Lower leg skin (tissue), 4 donors: ENCODE data around the gene TRNT1. TPM values are rescaled to one million over a fixed set of nuclear protein-coding genes. Genes with fewer than 3 reads are reported as not detected.

Source experiments
- DNase-seq, 2 donors: peaks; one replicate each; pipeline ENCODE4 v3.0.0-alpha.2; 2019; ENCODE audit warnings: low spot score in 2 of 2
- H3K4me3 ChIP-seq: fragments of 200-600 bp; sonication (generic); 2 replicates; pipeline ENCODE4 v1.5.1; 2017; ENCODE audit warnings: mild to moderate bottlenecking, low read depth; ENCODE audit not compliant: poor library complexity, severe bottlenecking
- CTCF ChIP-seq, 3 donors: fragments of 450-650 bp; IDR thresholded peaks; one replicate each; pipeline ENCODE4 v1.5.1; 2016; ENCODE audit warnings: antibody characterized with exemption in 3 of 3, mild to moderate bottlenecking in 3 of 3, moderate library complexity in 2 of 3
- POLR2A ChIP-seq, 2 donors: fragments of 450-650 bp; IDR thresholded peaks; one replicate each; pipeline ENCODE4 v1.6.1; 2016 to 2017; ENCODE audit warnings: antibody characterized with exemption in 2 of 2, mild to moderate bottlenecking in 1 of 2, moderate library complexity in 1 of 2
- WGBS, 2 donors: methylation state at CpG; one replicate each; pipeline ENCODE4 v1.1.5; 2018; 5-methylcytosine and 5-hydroxymethylcytosine counted together
- intact Hi-C: fragments of 100-400 bp; cut with DNase I; formaldehyde crosslinking; loops from one replicate; pipeline ENCODE4 v1.15.0; 2023; ENCODE audit warnings: low total_unique reads
- total RNA-seq, 4 donors: library from RNA; depleted of rRNA; stranded (reverse); fragments of >200 nt; gene quantifications; one replicate each; pipeline ENCODE4 v1.1.0, GENCODE V29; 2016

TRNT1 gene
- total RNA-seq, 4 donors from 2014 or later: 5.9 to 14.5 (median 7.8) TPM

DNA sequence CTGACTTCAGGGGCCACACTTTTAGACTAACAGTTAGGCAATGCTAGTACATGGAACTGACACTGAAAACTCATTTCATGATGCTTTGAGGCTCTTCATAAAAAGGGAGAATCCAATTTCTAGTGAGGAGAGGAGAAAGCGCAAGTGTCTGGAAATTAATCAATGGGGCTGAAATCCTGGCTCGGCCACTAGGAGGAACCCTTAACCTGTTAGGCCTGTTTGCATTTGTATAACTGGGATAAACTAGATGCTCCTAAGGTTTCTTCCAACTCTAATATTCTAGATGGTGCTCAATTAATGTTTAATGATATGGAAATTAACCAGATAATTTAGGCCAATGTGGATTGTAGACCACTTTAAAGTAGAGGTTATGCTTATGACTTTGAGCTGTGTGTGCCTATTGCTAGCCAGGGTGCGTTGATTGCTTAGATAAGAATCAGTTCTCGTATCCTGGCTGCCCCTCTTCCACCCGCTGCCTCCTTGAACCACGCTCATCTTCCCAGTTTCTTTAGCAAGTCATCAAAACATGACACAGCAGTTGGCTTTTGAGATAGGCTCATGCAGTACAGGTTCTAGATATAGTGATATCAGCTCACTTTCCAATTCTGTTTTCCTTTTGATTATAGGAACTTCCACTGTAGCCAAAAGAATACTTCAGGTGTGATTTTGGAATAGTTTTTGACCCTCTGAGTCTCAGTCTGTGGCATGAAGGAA lies 69.6 kb downstream of the TRNT1 start:
- 54 to 59% methylated on average over 6 of the region's 6 CpGs for WGBS, 2 donors
- H3K4me3 ChIP-seq: no peak overlapping the region
- TF ChIP-seq POLR2A (IDR thresholded peaks at IDR 0.05) (no peak), CTCF (IDR thresholded peaks at IDR 0.05) (no peak)
- intact Hi-C loops: no loop called here
- no peak for DNase-seq

Other genes with a start within 250 kb of the TRNT1 start
- gene IL5RA, start 16.6 kb upstream of the TRNT1 start, total RNA-seq: under 1 TPM in 1 of 4 donors, not detected in 3; 0.10 TPM
- gene CRBN, start 52.8 kb downstream of the TRNT1 start, total RNA-seq: 10 to 100 TPM; 46.2 to 87.2 (median 56.5) TPM